Activated CD4-positive, alpha-beta T cell treated with anti-CD3 and anti-CD28 coated beads for 1 hour (primary cell): ENCODE results near the gene ODF2L.

Experiments
- DNase-seq: peaks from one replicate; pipeline ENCODE4 v3.0.0-alpha.2; 2020

Gene ODF2L

GRCh38 chr1:86305731-86306130, 90.4 kb downstream of the ODF2L start:
- no peak for DNase-seq

GRCh38 chr1:86303041-86303690, 93.0 kb downstream of the ODF2L start:
- no peak for DNase-seq
